Activated CD4-positive, alpha-beta T cell treated with anti-CD3 and anti-CD28 coated beads, Interleukin-2, amount 50 U/mL, for 1 hour (primary cell): ENCODE data around the gene TSNAXIP1.

Experiments used
- DNase-seq: peaks from one replicate; pipeline ENCODE4 v3.0.0-alpha.2; 2020

TSNAXIP1 gene, protein sequence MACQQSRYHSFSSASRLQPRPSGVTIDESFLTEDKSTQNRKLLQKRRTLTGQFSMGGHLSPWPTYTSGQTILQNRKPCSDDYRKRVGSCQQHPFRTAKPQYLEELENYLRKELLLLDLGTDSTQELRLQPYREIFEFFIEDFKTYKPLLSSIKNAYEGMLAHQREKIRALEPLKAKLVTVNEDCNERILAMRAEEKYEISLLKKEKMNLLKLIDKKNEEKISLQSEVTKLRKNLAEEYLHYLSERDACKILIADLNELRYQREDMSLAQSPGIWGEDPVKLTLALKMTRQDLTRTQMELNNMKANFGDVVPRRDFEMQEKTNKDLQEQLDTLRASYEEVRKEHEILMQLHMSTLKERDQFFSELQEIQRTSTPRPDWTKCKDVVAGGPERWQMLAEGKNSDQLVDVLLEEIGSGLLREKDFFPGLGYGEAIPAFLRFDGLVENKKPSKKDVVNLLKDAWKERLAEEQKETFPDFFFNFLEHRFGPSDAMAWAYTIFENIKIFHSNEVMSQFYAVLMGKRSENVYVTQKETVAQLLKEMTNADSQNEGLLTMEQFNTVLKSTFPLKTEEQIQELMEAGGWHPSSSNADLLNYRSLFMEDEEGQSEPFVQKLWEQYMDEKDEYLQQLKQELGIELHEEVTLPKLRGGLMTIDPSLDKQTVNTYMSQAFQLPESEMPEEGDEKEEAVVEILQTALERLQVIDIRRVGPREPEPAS

GRCh38 chr16:67806428-67807147 lies at the start of gene TSNAXIP1, which contains the start of gene RANBP10:
TSNAXIP1 (plus strand) TSS chr16:67806889; CDS start chr16:67807150, 261 bp downstream.
RANBP10 (minus strand) TSS chr16:67806560; CDS start chr16:67806536, 24 bp downstream.
- peak; percentile 93 for DNase-seq

GRCh38 chr16:67758006-67758405 lies 48.7 kb upstream of the TSNAXIP1 start:
- DNase-seq: no peak

DNA sequence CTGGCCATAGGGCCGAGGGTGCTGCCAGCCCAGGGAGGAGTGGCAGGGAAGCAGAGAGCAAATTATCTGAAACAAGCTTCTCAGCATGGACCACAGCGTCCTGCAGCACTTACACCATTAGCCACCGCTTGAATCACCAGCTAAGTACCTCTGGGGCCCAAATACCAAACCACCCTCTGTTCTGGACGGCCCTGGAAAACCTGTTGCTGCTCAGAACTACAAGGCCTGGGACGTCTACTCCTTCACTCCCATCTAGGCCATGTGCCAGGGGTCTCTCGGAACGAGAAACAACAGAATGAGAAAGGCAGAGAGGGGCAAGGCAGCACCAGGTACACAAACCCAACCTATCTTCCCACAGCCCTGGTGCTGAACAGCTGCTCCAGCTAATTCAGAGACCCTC lies 47.7 kb upstream of the TSNAXIP1 start:
- DNase-seq: no peak

DNA sequence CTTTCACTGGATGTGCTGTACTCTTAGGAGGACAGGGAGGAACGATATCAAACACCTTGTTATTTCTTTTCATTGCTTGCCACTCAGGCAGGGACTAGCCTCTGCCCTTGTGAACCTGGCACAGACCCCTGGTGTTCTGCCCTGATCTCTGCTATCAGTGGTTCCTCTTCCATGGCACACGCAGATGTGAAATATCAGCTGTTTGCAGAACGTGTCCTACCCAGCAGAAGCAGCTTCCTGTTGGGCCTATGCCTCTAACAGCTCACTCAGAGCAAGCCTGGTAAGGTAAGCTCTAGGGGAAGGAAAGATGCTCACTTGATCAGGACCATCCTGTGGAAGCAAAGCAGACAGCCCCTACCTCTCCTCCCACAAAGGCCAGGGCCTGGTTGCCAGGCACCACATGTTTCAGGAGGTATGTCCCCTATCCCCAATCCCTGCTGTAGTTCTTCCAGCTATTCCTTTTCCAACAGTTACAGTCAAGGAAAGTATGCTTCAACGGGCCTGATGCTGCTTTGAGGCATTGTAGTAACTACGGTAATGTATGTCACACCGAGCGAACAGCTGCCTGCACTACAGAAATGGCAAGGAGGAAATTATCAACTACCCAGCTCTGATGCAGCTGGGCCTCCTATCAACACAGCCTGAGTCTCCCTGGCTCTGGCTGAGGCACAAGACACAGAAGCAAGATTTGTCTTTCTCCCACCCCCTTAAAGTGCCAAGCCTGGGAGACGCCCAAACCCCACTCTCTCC lies 46.3 kb upstream of the TSNAXIP1 start:
- DNase-seq: no peak

- no peak for DNase-seq
These were observed 45.8 kb upstream of the TSNAXIP1 start for GRCh38 chr16:67760956-67761230.

- DNase-seq: no peak
These were observed 44.8 kb upstream of the TSNAXIP1 start for GRCh38 chr16:67761924-67762323.

DNA sequence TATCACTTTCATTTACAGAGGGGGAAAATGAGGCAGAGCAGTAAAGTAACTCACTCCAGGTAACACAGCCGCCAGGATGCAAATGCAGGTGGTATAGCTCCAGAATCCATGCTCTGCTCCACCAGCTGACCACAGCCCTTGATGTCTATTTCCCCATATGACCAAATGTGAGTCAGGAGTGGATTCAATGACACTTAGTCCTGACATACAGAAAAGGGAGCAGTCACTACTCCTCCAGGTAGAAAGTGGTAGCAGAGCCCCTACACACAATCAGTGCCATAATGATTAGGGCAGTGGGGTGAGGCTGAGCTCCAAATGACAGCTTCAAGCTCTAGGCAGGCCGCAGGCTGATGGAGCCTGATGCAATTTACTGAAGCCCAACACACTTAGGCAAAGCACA lies 44.3 kb upstream of the TSNAXIP1 start:
- DNase-seq: no peak

DNA sequence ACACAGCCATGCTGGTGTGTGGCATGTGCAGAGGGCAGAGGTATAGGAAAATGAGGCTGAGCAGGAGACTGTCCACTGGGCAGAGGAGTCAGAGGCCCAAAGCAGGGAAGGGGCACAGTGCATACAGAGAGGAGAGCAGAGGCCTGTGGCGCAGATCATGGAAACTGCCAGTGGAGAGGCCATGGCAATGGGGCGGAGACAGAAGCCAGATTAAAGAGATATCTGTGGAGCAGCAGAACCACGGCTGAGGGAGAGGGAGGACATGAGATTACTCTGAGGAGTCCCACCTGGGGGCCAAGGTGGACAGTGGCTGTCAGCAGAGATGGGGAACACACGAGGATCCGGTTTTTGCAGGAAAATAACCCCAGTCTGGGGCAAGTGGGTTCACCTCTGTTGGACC lies 43.6 kb upstream of the TSNAXIP1 start:
- no peak for DNase-seq

DNA sequence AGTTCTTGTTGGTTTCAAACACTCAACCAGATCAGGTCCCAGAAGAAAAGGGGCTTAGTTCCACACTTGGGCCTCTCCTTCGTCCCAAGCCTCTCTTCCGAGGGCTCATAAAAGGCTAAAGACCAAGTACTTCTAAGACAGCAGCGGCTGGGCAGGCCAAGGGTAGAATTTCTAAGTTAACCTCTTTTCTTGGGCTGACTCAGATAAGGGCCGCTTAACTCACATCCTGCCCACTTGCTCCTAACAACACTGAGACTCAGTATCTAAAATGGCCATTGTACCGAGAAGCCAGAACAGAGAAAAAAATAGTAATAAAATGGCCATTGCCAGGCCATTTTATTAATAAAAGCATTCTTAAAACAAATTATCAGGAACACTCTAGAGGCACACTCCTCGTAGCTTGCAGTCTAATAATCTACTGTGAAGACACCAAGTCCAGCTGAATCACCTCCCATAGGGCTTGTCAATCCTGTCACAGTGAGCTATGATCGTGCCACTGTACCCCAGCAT lies 42.5 kb upstream of the TSNAXIP1 start:
- no peak for DNase-seq

GRCh38 chr16:67766291-67766690 lies 40.4 kb upstream of the TSNAXIP1 start:
- no peak for DNase-seq

GRCh38 chr16:67767953-67768352 lies 38.7 kb upstream of the TSNAXIP1 start:
- no peak for DNase-seq

GRCh38 chr16:67770346-67770991 lies 36.2 kb upstream of the TSNAXIP1 start:
- DNase-seq: no peak

DNA sequence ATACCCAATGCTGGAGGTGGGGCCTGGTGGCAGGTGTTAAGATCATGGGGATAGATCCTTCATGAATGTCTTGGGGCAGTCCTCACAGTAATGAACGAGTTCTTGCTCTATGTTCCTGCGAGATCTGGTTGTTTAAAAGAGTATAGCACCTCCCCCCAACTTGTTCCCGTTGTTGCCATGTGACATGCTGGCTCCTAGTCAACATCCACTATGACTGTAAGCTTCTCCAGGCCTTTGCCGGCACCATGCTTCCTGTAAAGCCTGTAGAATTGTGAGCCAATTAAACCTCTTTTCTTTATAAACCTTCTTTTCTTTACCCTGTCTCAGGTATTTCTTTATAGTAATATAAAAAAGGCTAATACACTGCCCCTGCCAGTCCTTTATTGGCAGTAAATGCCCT lies 33.6 kb upstream of the TSNAXIP1 start:
- DNase-seq: no peak

DNA sequence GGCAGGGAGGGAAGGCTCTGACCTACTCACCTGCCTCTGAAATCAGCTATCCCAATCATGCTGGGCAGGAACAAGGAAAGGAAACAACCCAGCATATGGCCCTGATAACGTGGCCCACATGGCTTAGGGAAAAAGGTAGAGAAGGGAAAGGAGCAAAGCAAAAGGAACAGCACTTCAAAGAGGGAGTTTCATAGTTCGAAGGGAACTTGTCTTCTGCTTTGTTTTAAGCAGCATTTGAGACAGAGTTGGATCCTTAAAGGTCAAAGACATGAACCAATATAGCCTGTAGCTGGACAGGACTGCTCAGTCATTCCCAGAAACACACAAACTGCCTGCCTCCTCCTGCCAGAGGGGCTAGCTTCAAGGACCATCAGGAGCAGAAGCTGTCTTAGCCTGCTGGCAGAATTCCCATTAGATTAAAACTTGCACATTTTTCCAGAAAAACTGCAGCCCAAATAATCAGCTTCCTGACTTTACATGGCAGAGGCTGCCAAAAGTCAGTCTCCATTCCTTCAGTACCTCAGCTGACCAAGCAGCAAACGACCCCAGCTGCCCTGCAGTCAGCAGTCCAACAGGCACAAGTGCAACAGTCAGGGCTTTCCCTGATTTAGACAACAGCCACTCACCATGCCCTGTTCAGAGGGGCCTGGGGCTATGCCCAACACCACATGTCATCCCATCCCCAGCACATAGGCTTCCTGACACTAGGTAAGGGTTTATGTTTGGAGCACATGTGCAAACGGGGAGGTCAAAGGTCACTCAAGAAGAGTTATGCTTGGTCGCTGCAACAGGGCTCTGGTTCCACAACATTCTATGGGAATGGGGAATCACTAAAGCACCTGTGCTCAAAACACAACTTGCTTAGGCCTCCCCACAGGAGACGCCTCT lies 32.9 kb upstream of the TSNAXIP1 start:
- DNase-seq: no peak

DNA sequence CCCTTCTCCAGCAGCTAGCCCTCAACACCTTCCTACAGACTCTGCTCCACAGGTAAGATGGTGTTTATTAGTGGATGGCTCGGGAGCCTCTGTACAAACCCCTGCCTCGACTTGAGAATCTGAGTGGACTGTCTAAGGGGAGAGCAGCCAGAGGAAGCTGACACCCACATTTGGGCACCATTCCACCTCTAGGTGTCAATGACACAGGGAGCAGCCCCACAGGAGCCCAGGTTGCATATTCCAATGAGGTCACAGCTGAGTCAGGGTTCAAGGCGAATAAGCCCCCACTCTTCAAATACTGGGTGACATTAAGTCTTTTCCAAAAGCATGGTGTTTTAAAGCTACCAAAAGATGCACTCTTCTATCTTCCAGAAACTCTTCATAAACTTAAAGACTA lies 32.2 kb upstream of the TSNAXIP1 start:
- DNase-seq: no peak

- no peak for DNase-seq
These were observed 31.4 kb upstream of the TSNAXIP1 start for GRCh38 chr16:67775273-67775672.

GRCh38 chr16:67779256-67780014 lies 27.3 kb upstream of the TSNAXIP1 start:
- no peak for DNase-seq

GRCh38 chr16:67780847-67781564 lies 25.7 kb upstream of the TSNAXIP1 start:
- DNase-seq: no peak

DNA sequence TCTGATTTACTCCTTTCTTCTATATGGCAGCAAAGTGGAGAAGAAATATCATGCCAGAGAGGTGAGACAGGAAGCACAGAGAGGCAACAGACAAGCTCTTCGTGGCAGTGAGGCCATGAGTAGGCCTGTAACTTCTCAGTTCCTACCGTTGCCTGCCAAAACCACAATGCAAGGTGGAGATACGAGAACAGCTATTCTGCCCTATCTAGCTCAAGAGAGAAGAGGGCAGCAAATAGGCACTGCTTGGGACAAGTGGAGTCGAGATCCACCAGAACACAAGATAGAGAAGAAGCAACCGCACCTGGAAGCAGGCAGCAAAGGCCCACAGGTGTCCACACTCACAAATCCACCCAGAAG lies 25.1 kb upstream of the TSNAXIP1 start:
- no peak for DNase-seq
